Stimulated activated CD4-positive, alpha-beta T cell treated with anti-CD3 and anti-CD28 coated beads, Interleukin-4, amount 100 ng/mL, for 4 hours (primary cell): ENCODE measurements around the gene TMEM132C.
"Not testable (repeated sequence)": the region's sequence is repeated elsewhere in the genome, so short reads cannot be mapped to it uniquely, and the experiment has no call there.

Experiments
- DNase-seq, 2 experiments: peaks; one replicate each; pipeline ENCODE4 v3.0.0-alpha.2; 2020

The TMEM132C gene

DNA sequence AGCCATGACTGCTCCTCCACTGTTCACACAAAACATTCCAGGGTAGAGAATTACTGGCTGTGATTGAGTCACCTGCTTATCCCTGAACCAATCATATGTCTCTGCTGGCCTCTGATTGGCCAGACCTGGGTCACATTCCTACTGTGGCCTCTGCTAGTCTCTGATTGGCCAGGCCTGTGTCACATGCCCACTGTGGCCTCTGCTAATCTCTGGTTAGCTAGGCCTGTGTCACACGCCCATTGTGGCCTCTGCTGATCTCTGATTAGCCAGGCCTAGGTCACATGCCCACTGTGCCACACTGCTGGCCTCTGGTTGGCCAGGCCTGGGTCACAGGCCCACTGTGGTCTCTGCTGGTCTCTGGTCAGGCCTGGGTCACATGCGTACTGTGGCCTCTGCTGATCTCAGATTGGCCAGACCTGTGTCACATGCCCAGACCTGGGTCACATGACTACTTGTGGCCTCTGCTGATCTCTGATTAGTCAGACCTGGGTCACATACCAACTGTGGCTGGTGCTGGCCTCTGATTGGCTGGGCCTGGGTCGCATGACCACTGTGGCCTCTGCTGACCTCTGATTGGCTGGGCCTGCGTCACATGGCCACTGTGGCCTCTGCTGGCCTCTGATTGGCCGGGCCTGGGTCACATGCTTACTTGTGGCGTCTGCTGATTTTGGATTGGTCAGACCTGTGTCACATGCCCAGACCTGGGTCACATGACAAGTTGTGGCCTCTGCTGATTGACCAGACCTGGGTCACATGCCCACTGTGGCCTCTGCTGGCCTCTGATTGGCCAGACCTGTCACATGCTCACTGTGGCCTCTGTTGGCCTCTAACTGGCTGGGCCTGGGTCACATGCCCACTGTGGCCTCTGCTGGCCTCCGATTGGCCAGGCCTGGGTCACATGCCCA lies 305.2 kb downstream of the TMEM132C start:
- no peak for DNase-seq

GRCh38 chr12:128573907-128574306 lies 306.9 kb downstream of the TMEM132C start:
- DNase-seq: no peak

DNA sequence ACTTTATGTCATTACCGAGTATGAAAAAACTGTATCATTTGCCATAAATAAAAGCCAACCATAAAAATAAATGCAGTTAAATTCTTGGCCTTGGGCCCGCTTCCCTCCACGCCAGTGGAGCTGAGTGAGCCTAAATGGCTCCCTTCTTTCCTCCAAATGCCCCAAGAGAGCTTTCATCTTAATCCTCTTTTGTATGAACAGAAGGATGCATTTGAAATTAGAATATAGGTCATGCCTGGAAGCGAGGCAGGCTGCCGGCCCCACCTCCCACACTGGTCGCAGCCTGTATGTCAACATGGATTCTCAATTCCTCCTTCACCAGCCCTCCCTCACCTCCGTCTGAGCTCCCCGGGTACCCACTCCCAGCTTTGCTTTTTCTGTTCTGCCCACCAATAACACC lies 311.1 kb downstream of the TMEM132C start:
- DNase-seq: no peak

DNA sequence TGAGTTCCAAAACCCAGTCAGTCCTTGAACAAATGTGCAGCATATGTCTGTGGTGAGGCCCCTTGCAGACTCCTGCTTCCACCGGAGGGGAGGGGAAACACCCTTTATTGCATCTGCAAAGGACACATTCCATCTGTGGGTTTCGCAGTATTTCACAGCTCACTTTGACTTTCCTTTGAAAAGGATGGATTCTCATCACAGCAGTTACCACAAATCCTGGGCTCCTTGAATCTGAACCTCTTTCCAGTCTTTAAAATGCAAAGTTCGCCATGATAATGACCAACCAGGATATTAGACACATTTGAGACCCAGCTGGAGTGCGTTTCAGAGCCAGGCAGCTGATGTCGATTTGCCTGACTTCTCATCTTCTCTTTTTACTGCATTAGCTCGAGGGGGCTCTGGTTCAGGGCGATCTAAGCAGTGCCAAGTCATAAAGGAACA lies 314.4 kb downstream of the TMEM132C start:
- DNase-seq: no peak

- DNase-seq: no peak
Measured at GRCh38 chr12:128583453-128583852, 316.5 kb downstream of the TMEM132C start.

- DNase-seq: no peak
Measured at GRCh38 chr12:128586451-128587029, 319.6 kb downstream of the TMEM132C start.

DNA sequence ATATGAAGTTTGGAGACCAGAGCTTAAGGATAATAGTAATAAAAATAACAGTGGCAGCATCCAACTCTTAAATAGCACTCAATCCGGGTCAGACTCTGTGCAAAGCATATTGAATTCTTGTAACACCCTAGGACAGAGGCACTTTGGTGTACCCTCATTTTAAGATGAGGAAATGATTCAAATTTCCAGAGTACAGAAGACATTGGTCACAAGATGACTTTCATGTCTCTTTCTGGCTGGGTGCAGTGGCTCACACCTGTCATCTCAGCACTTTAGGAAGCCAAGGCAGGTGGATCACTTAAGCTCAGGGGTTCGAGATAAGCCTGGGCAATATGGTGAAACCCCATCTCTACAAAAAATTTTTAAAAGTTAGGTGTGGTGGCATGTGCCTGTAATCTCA lies 320.9 kb downstream of the TMEM132C start:
- no peak for DNase-seq

DNA sequence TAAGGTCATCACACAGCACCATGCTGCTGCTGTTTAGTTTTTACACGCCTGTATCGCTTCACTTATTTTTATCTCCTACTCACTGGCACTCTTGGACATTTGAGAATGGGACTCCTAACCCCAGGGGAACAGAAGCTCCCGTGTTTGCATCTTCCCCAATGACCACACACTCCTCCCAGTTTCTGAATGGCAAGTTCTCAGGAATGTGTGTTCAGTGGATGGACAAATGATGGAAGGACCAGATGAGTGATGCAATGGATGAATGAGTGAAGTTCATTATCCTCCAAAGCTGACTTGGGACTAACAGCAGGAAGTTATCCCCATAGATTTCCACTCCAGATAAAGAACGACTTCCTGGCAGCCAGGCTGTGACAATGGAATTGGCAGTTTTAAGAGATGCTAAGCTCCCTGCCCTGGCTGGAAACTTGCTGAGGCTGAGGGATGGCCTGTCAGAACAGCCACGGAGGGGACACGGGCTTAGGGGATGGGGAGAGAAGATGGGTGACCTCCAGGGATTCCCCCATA lies 325.3 kb downstream of the TMEM132C start:
- no peak for DNase-seq

- no peak for DNase-seq
Measured at GRCh38 chr12:128594521-128594920, 327.6 kb downstream of the TMEM132C start.

DNA sequence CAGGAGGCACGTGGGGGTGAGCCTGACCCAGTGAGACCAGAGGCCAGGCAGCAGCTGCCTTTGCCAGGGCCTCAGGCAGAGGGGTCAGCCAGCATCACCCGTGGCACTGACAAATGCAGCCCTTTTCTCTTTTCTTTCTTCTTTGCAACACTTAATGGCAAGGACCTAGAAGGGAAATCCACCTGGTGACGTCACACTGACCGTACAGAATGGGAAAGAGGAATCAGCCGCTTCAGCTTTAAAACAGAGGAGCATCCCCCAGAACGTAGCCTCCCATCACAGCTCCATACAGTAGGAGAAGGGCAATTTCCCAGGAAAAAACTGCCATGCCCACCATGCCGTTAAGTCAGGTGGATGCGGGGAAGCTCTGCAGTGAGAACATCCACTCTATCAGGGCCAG lies 328.6 kb downstream of the TMEM132C start:
- no peak for DNase-seq

GRCh38 chr12:128600886-128601285 lies 333.9 kb downstream of the TMEM132C start:
- DNase-seq: no peak

- DNase-seq: no peak
Measured at GRCh38 chr12:128603573-128604115, 336.7 kb downstream of the TMEM132C start.

DNA sequence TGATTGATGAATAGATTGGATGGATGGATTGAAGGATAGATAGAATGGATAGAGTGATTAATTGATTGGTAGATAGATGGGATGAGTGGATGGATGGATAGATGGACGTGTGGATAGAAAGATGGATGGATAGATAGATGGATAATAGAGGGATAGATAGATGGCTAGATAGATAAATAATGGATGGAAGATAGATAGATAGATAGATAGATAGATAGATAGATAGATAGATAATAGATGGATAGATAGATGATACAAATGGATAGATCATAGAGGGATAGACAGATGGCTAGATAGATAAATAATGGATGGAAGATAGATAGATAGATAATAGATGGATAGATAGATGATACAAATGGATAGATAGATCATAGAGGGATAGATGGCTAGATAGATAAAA lies 337.2 kb downstream of the TMEM132C start:
- not testable (repeated sequence) for DNase-seq

DNA sequence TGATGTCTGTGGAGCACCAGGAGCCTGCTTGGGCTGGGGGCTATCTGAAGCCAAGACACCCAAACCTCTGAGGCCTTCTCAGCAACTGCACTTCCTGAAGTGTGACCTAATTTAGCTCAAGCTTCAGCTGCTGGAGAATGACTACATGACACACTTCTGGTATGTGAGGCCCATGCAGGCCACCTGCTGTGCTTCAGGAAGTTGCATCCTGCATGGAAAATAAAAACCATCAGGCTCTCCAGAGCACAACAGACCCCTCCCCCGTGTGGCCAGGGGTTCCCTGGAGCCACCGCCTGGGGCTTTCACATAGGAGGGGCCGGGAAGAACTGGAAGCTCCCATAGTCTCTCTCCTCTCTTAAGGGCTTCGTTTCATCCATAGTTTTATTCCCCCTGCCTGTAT lies 339.1 kb downstream of the TMEM132C start:
- DNase-seq: no peak

DNA sequence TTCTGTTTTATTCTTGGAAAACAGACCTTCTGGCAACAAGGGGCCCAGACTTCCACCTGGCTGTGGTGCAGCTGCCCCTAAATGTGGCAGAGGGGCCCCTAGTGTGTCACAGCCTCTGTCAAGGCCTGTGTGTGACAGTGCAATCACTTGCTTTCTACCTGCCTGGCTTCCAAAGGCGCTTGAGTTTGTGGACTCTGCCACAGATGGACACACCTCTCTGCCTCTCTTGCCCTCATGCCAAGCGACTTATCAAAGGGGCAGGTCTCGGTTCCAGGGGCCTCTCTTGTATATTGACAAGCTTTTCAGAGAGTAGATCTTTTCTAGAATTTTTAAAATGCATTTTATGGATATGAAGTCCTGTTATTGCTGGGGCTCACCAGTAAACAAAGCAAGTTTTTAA lies 339.6 kb downstream of the TMEM132C start:
- DNase-seq: no peak

DNA sequence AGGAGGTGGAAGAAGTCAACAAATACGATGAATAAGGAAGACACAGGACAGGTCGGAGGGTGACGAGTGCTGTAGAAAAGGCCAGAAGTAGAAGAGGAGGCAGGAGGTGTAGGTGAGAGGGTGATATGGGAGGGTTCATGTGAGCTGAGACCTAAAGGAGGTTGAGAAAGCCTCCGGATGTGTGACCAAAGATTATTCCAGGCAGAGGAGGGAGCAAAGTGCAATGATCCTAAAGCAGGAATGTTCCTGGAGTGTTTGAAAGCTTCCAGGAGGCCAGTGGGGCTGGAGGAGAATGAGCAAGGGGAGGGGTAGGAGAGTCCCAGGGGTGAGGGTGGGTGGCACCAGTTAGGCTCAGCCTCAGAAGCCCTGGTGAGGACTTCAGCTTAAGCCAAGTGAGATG lies 340.0 kb downstream of the TMEM132C start:
- no peak for DNase-seq

- no peak for DNase-seq
Measured at GRCh38 chr12:128607641-128608040, 340.7 kb downstream of the TMEM132C start.

DNA sequence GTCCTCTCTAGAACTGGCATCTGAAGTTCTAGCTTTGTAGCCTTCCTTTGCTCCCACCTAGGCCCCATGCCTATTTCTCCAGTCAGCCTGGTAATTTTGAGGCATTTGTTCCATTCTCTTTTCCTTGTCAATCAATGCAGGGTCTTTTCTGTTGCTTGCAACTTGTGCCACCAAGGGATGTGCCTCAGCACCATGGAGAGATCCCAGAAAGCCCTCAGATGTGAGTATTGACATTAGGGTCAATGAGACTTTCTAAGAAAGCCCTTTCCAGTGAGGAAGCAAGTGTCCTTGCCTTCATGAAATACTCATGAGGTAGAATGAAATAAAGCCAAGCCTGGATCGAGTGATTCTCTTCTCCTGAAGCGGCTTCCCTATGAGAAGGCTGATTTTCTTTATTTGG lies 342.9 kb downstream of the TMEM132C start:
- no peak for DNase-seq

DNA sequence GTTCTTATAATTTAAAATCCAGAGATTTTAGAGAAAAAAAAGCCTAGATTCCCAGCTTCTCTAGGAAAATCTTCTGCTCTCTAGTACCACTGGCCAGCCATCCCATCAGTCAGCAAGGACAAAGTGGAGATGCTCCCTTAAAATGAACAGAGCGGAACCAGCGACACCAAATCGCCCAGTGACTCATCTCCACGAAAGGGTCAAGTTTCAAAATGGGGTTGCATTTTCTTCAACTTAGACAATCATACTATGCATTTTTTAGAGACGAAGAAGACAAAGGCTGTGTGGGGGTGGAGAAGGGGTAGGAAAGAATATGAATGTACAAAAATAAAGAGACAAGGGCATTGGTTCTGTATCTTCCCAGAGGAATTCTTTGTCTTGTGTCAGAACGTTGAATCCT lies 344.8 kb downstream of the TMEM132C start:
- DNase-seq: no peak

DNA sequence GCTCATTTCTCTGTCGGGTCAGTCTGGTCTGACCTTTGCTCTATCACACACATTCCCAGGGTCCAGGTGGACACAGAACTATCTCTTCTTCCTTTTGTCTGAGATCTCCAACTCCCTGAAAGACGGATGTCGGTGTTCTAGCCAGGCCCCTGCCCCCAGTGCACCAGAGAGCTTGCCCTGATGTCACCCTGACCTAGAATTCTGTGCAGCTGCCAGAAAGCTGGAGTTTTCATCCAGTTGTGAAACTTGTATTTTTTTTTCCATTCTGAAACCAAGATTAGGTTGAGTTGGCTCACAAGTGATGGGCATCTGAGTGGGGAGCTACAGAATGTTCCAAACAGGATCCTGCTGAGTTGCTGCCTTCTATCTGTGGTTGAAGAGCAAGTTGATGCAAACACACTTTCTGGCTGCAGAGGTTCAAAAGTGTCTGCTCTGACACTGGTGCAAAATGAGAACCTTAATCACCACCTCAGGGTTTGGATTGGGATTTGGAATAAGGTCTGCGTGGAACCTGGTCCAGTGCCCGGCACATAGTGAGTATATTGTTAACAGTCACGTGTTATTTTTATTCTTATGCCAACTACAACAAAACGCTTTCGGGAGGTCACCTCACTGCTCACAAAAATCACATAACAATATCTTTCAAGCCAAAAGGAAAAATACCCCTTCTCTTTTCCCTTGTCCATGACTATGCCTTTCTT lies 345.3 kb downstream of the TMEM132C start:
- DNase-seq: no peak

- DNase-seq: no peak
Measured at GRCh38 chr12:128613837-128614590, 347.0 kb downstream of the TMEM132C start.

DNA sequence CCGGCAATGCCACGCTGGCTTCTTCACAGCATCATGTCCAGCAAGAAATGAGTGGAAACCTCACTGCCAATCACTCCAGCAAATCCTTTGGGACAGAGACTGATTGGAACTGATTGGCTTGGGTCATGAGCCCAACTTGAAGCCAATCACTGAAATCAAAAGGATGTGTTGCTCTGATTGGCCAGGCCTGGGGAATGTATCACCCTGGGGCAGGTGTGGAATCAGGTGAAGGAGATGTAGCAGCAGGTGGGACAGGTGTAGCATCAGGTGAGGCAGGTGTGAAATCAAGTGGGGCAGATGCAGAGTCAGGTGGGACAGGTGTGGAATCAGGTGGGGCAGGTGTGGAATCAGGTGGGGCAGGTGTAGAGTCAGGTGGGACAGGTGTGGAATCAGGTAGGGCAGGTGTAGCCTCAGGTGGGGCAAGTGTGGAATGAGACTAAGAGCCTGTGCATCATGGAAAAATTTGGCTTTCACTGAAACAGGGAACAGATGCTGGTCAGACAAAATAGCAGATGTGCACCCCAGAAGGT lies 350.4 kb downstream of the TMEM132C start:
- DNase-seq: no peak
